ENCODE measurements around the gene LDLRAD2. TPM values are rescaled to one million over a fixed set of nuclear protein-coding genes. Genes with fewer than 3 reads are reported as not detected.

Gene LDLRAD2
- total and polyA plus RNA-seq, 2 of the 8 experiments (the other 6 are each of a cell fraction or from before 2014, with no cell fraction given): 0.48 to 0.74 TPM

DNA sequence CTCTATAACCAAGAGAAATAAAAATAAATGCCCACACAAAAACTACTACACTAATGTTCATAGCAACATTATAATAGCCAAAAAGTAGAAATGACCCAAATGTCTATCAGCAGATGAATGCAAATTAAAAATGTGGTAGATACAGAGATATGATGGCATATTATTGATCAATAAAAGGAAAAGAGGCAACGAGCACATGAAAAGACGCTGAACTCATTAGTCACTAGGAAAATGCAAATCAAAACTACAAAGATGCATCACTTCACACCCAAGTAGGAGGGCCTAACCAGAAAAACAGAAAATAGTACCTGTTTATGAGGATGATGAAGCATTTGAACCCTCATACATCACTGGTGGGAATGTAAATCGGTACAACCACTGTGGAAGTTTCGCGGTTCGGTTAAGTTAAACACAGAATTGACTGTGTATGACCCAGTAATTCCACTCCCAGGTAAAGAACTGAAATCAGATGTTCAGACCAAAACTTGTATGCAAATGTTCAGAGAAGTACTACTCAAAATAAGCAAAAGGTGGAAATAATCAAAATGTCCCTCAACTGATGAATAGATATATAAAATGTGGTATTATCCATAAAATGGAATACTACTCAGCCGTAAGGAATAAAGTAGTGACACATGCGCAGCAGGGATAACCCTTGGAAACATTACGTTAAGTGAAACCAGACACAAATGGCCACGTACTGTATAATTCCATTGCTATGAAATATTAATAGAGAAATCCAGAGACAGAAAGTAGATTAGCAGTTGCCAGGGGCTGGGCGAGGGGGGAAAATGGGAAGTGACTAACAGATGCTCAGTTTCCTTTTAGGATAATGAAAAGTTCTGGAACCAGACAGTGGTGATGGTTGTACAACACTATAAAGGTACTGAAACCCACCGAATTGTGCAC lies 32.2 kb upstream of the LDLRAD2 start (continued):
- TF ChIP-seq ATF3 (IDR thresholded peaks at IDR 0.05; ENCODE audit: insufficient read depth, low read depth, low read length) (no peak), SAP30 (IDR thresholded peaks at IDR 0.05; ENCODE audit: insufficient read depth, insufficient replicate concordance, low read length) (no peak)

Data from H1 (cell line).